Type B pancreatic cell (in vitro differentiated cells): Measurements from ENCODE around the gene OGFR. TPM values are rescaled to one million over a fixed set of nuclear protein-coding genes. Genes with fewer than 3 reads are reported as not detected.

Experiments
- DNase-seq: peaks from one replicate; pipeline ENCODE4 v3.0.0; 2021; ENCODE audit warnings: mixed read lengths; ENCODE audit not compliant: unreplicated experiment; ENCODE audit errors: extremely low spot score
- H3K27ac Mint-ChIP-seq: 2 replicates; pipeline ENCODE4 v1.8.0; 2021; ENCODE audit warnings: mild to moderate bottlenecking, mixed read lengths
- H3K27me3 Mint-ChIP-seq: 2 replicates; pipeline ENCODE4 v1.8.0; 2021; ENCODE audit warnings: mixed read lengths
- H3K36me3 Mint-ChIP-seq: 2 replicates; pipeline ENCODE4 v1.8.0; 2021; ENCODE audit warnings: mixed read lengths
- H3K4me1 Mint-ChIP-seq: one replicate; pipeline ENCODE4 v1.8.0; 2021; ENCODE audit warnings: mixed read lengths; ENCODE audit not compliant: unreplicated experiment
- H3K4me3 Mint-ChIP-seq: 2 replicates; pipeline ENCODE4 v1.8.0; 2021; ENCODE audit warnings: mild to moderate bottlenecking, mixed read lengths
- H3K9me3 Mint-ChIP-seq: 2 replicates; pipeline ENCODE4 v1.8.0; 2021; ENCODE audit warnings: mixed read lengths
- total RNA-seq: library from RNA; stranded (reverse); gene quantifications from 2 replicates; pipeline ENCODE4 v1.2.1, GENCODE V29; 2021; ENCODE audit warnings: low replicate concordance
- TF ChIP-seq, protein P1 (sequence below): fragments of 200-600 bp; sonication (generic); conservative IDR thresholded peaks from 2 replicates; pipeline ENCODE4 v1.5.0; 2021; ENCODE audit warnings: antibody characterized with exemption, mild to moderate bottlenecking

The OGFR gene
- total RNA-seq, 1 donor from 2014 or later = 42.8 TPM

DNA sequence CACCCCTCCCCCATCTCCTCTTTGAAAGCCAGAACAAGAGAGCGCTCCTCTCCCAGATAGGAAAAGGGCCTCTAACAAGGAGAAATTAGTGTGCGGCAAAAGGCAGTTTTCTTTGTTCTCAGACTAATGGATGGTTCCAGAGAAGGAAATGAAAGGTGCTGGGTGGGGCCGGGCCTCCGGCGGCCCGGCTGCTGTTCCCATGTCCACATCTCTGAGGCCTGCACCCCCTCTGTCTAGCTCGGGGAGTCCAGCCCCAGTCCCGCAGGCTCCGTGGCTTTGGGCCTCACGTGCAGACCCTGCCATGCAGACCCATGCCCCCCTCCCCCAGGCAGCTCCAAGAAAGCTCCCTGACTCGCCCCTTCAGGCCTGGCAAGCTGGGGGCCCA is 44.2 kb upstream of the OGFR start:
- H3K9me3 Mint-ChIP-seq = peaks cover 8% of the 10 kb centered on the region
- no peak for DNase-seq
- peaks cover 8% of the 10 kb centered on the region for H3K27me3 Mint-ChIP-seq
- H3K36me3 Mint-ChIP-seq = no peaks in the 10 kb centered on the region
- H3K4me3 Mint-ChIP-seq = no peak overlapping the region
- TF ChIP-seq, protein P1, sequence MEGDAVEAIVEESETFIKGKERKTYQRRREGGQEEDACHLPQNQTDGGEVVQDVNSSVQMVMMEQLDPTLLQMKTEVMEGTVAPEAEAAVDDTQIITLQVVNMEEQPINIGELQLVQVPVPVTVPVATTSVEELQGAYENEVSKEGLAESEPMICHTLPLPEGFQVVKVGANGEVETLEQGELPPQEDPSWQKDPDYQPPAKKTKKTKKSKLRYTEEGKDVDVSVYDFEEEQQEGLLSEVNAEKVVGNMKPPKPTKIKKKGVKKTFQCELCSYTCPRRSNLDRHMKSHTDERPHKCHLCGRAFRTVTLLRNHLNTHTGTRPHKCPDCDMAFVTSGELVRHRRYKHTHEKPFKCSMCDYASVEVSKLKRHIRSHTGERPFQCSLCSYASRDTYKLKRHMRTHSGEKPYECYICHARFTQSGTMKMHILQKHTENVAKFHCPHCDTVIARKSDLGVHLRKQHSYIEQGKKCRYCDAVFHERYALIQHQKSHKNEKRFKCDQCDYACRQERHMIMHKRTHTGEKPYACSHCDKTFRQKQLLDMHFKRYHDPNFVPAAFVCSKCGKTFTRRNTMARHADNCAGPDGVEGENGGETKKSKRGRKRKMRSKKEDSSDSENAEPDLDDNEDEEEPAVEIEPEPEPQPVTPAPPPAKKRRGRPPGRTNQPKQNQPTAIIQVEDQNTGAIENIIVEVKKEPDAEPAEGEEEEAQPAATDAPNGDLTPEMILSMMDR = no peak
- no peak overlapping the region for H3K27ac Mint-ChIP-seq
- H3K4me1 Mint-ChIP-seq = peaks cover 5% of the 10 kb centered on the region

DNA sequence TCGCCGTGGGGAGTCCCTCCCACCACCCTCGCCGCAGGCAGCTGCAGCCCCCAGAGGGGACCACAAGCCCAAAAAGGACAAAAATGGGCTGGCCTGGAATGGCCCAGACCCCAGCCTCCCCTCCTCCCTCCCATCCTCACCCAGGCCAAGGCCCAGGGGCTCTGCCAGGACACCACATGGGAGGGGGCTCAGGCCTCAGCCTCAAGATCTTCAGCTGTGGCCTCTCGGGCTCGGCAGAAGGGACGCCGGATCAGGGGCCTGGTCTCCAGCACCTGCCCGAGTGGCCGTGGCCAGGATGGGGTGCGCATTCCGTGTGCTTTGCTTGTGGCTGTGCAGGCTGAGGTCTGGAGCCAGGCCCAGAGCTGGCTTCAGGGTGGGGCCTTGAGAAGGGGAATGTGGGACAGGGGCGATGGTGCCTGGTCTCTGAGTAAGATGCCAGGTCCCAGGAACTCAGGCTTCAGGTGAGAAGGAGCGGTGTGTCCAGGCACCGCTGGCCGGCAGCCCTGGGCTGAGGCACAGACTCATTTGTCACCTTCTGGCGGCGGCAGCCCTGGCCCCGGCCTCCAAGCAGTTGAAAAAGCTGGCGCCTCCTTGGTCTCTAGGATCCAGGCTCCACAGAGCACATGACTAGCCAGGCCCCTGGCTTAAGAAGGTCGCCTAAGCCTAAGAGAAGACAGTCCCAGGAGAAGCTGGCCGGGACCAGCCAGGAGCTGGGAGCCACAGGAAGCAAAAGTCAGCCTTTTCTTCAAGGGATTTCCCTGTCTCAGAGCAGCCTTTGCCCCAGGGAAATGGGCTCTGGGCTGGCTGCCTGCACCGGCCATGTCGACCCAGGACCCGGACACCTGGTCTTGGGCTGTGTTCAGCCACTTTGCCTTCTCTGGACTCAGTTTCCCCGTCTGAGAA is 43.5 kb upstream of the OGFR start:
- TF ChIP-seq, protein P1 = no peak
- Mint-ChIP-seq H3K36me3 (no peaks in the 10 kb centered on the region), H3K27me3 (peaks cover 8% of the 10 kb centered on the region), H3K4me1 (peaks cover 5% of the 10 kb centered on the region), H3K9me3 (peaks cover 8% of the 10 kb centered on the region), H3K4me3 (no peak overlapping the region), H3K27ac (peak overlapping the region; percentile 41)
- DNase-seq = no peak

DNA sequence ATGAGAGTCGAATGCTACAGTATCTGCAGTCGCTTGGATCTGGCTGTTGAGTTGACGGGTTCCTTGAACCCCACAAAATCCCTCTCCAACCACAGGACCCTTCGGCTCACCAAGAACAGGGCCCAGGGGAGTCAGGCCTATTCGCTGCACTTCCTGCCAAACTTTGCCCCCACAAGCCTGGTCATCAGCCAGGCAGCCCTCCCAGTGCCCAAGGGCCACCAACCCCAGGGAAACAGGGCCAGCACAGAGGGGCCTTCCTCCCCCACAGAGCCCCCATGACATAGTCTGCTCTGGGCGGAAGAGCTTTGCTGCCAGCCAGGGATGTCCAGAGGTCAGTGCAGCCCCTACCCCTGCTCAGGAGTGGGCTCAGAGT is 42.9 kb upstream of the OGFR start:
- DNase-seq = no peak
- H3K9me3 Mint-ChIP-seq = peaks cover 7% of the 10 kb centered on the region
- peaks cover 10% of the 10 kb centered on the region for H3K4me1 Mint-ChIP-seq
- TF ChIP-seq, protein P1 = no peak
- peaks cover 6% of the 10 kb centered on the region for H3K27me3 Mint-ChIP-seq
- no peak overlapping the region for H3K4me3 Mint-ChIP-seq
- no peak overlapping the region for H3K27ac Mint-ChIP-seq
- H3K36me3 Mint-ChIP-seq = no peaks in the 10 kb centered on the region

DNA sequence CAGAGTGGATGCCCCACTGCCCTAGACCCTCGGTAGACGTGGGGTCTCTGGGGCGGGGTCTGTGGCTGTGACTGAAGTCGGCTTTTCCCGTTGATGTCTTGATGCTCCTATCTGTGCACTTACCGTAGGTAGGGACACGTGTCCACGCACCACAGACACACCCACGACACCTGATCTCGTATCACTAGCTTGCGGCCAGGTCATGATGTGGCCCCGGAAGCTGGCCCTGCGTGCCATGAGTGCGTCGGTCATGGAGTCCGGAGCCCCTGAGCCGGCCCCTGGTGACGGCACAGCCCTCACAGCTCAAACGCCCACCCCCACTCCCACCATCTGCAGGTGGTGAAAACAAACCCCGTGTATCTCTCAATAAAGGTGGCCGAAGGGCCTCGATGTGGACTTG is 42.3 kb upstream of the OGFR start:
- H3K4me1 Mint-ChIP-seq = peaks cover 11% of the 10 kb centered on the region
- peaks cover under 1% of the 10 kb centered on the region for H3K9me3 Mint-ChIP-seq
- H3K36me3 Mint-ChIP-seq = no peaks in the 10 kb centered on the region
- TF ChIP-seq, protein P1 = no peak
- no peak for DNase-seq
- no peak overlapping the region for H3K4me3 Mint-ChIP-seq
- no peak overlapping the region for H3K27ac Mint-ChIP-seq
- no peaks in the 10 kb centered on the region for H3K27me3 Mint-ChIP-seq

DNA sequence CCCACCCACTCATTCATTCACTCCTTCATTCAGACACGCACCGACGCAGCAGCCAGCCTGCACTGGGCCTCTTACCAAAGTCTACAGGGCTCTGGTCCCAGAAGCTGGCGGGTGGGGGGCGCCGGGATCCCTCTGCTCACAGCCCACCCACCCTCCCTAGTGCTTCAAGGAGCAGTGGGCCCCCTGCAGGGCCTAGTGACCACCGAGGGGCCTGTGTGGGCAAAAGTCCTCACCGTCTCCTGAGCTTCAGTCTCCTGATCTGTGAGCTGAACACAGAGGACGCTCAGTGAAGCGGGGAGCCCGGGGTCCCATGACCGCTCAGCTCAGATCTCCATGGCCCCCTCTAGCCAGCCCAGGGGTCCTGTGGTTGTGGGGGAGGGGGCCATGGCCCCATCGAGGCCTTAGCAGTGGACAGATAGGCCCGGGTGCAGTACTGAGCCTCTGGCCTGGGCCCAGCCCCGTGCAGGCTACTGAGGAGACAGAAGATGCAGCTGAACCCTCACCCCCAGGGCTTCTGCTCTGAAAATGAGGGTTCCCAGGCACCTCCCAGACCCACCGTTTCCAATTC is 41.8 kb upstream of the OGFR start:
- H3K4me3 Mint-ChIP-seq = no peak overlapping the region
- no peaks in the 10 kb centered on the region for H3K36me3 Mint-ChIP-seq
- H3K4me1 Mint-ChIP-seq = peaks cover 11% of the 10 kb centered on the region
- no peak for DNase-seq
- H3K27ac Mint-ChIP-seq = no peak overlapping the region
- TF ChIP-seq, protein P1 = no peak
- no peaks in the 10 kb centered on the region for H3K9me3 Mint-ChIP-seq
- H3K27me3 Mint-ChIP-seq = no peaks in the 10 kb centered on the region
